DOHH2 (cell line): ENCODE results near the gene SLC35A3.
"Not testable (repeated sequence)": the region's sequence is repeated elsewhere in the genome, so short reads cannot be mapped to it uniquely, and the experiment has no call there.

Experiments used
- H3F3A ChIP-seq: fragments of 200-600 bp; sonication (generic), shearing (Covaris generic); 2 replicates; pipeline ENCODE4 v1.6.0; 2016; ENCODE audit warnings: antibody characterized with exemption, mild to moderate bottlenecking; ENCODE audit not compliant: control insufficient read depth, insufficient read depth
- H3K27ac ChIP-seq: fragments of 200-600 bp; sonication (generic); 2 replicates; pipeline ENCODE4 v1.5.1; 2014; ENCODE audit warnings: low read depth, mild to moderate bottlenecking, low read length, moderate library complexity
- H3K27me3 ChIP-seq: fragments of 200-600 bp; sonication (generic); 2 replicates; pipeline ENCODE4 v1.6.1; 2014; ENCODE audit warnings: mild to moderate bottlenecking, low read length, mixed read lengths; ENCODE audit not compliant: control insufficient read depth
- H3K36me3 ChIP-seq: fragments of 200-600 bp; sonication (generic); 2 replicates; pipeline ENCODE4 v1.6.1; 2014; ENCODE audit warnings: mild to moderate bottlenecking, low read length, moderate library complexity, mixed read lengths; ENCODE audit not compliant: control insufficient read depth
- H3K4me1 ChIP-seq: fragments of 200-600 bp; sonication (generic); 2 replicates; pipeline ENCODE4 v1.6.1; 2014; ENCODE audit warnings: mild to moderate bottlenecking, low read length, mixed read lengths; ENCODE audit not compliant: control insufficient read depth
- H3K4me2 ChIP-seq: fragments of 200-600 bp; sonication (generic); 2 replicates; pipeline ENCODE4 v1.6.0; 2014; ENCODE audit warnings: mild to moderate bottlenecking, low read length, moderate library complexity
- H3K4me3 ChIP-seq: fragments of 200-600 bp; sonication (generic); 2 replicates; pipeline ENCODE4 v1.5.1; 2014; ENCODE audit warnings: mild to moderate bottlenecking, low read length, mixed read lengths
- H3K79me2 ChIP-seq: fragments of 200-600 bp; sonication (generic); 2 replicates; pipeline ENCODE4 v1.6.1; 2014; ENCODE audit warnings: mild to moderate bottlenecking, low read length, mixed read lengths; ENCODE audit not compliant: control insufficient read depth
- H3K9me2 ChIP-seq: fragments of 200-600 bp; sonication (generic); replicated peaks from 2 replicates; pipeline ENCODE4 v1.6.1; 2014; ENCODE audit warnings: mild to moderate bottlenecking, low read length, mixed read lengths; ENCODE audit not compliant: control insufficient read depth
- H3K9me3 ChIP-seq: fragments of 200-600 bp; sonication (generic); 2 replicates; pipeline ENCODE4 v1.6.1; 2014; ENCODE audit warnings: antibody characterized with exemption, low read length, mixed read lengths; ENCODE audit not compliant: control insufficient read depth, insufficient read depth
- H4K20me1 ChIP-seq: fragments of 200-600 bp; sonication (generic); 2 replicates; pipeline ENCODE4 v1.6.0; 2014; ENCODE audit warnings: low read depth, mild to moderate bottlenecking, antibody characterized with exemption, low read length, moderate library complexity; ENCODE audit not compliant: control insufficient read depth, insufficient read depth
- CTCF ChIP-seq: fragments of 200-600 bp; sonication (generic); IDR thresholded peaks from one replicate; pipeline ENCODE4 v1.5.1; 2014; ENCODE audit warnings: antibody characterized with exemption, mild to moderate bottlenecking, low read depth, low read length; ENCODE audit not compliant: poor library complexity, severe bottlenecking
- EZH2phosphoT487 ChIP-seq: fragments of 200-600 bp; sonication (generic); IDR thresholded peaks from 2 replicates; pipeline ENCODE4 v1.6.1; 2017; ENCODE audit warnings: borderline replicate concordance, mild to moderate bottlenecking, antibody characterized with exemption, low read length, moderate library complexity, mixed read lengths

The SLC35A3 gene

GRCh38 chr1:99975529-99975928 is 5.7 kb downstream of the SLC35A3 start:
- no peaks in the 10 kb centered on the region for H3K27me3 ChIP-seq
- H3K4me1 ChIP-seq: peaks cover 5% of the 10 kb centered on the region
- no peak overlapping the region for H3K4me2 ChIP-seq
- H3F3A ChIP-seq: no peaks in the 10 kb centered on the region
- peaks cover 6% of the 10 kb centered on the region for H3K36me3 ChIP-seq
- no peak overlapping the region for H3K27ac ChIP-seq
- H3K4me3 ChIP-seq: no peak overlapping the region
- no peak for TF ChIP-seq EZH2phosphoT487
- TF ChIP-seq CTCF: no peak
- H4K20me1 ChIP-seq: no peaks in the 10 kb centered on the region
- H3K9me3 ChIP-seq: no peaks in the 10 kb centered on the region
- H3K9me2 ChIP-seq: no peaks in the 10 kb centered on the region
- peaks cover 38% of the 10 kb centered on the region for H3K79me2 ChIP-seq

- not testable (repeated sequence) for H3K4me3 ChIP-seq, H3K27ac ChIP-seq, H3K4me2 ChIP-seq, H3K36me3 ChIP-seq, H3K27me3 ChIP-seq, H3K9me3 ChIP-seq, H4K20me1 ChIP-seq, H3K4me1 ChIP-seq, H3K9me2 ChIP-seq, H3F3A ChIP-seq
- H3K79me2 ChIP-seq: peaks cover 25% of the 10 kb centered on the region
Observed at GRCh38 chr1:99977326-99977725, 7.5 kb downstream of the SLC35A3 start.

- peaks cover 18% of the 10 kb centered on the region for H3K79me2 ChIP-seq
- peaks cover 6% of the 10 kb centered on the region for H3K36me3 ChIP-seq
- H3K9me3 ChIP-seq: no peaks in the 10 kb centered on the region
- no peak overlapping the region for H3K27ac ChIP-seq
- TF ChIP-seq EZH2phosphoT487: no peak
- no peak for TF ChIP-seq CTCF
- H3K27me3 ChIP-seq: no peaks in the 10 kb centered on the region
- no peaks in the 10 kb centered on the region for H3F3A ChIP-seq
- H3K4me3 ChIP-seq: no peak overlapping the region
- no peak overlapping the region for H3K4me2 ChIP-seq
- H3K9me2 ChIP-seq: no peaks in the 10 kb centered on the region
- no peaks in the 10 kb centered on the region for H3K4me1 ChIP-seq
- no peaks in the 10 kb centered on the region for H4K20me1 ChIP-seq
Observed at GRCh38 chr1:99978218-99978617, 8.4 kb downstream of the SLC35A3 start.

- Histone ChIP-seq H3F3A (no peaks in the 10 kb centered on the region), H3K9me2 (no peaks in the 10 kb centered on the region)
Observed at GRCh38 chr1:99979091-99979490, 9.3 kb downstream of the SLC35A3 start.

More at GRCh38 chr1:99979091-99979490, 9.3 kb downstream of the SLC35A3 start:
- TF ChIP-seq EZH2phosphoT487: no peak
- no peak for TF ChIP-seq CTCF
- Histone ChIP-seq H3K4me2 (no peak overlapping the region), H3K36me3 (peaks cover 6% of the 10 kb centered on the region), H3K4me3 (no peak overlapping the region), H3K27me3 (no peaks in the 10 kb centered on the region), H4K20me1 (no peaks in the 10 kb centered on the region), H3K79me2 (peaks cover 14% of the 10 kb centered on the region), H3K4me1 (no peaks in the 10 kb centered on the region), H3K9me3 (no peaks in the 10 kb centered on the region), H3K27ac (no peak overlapping the region)
